HG02943 (cell line): ENCODE measurements around the gene OSBPL6.
"Not testable (repeated sequence)": the region's sequence is repeated elsewhere in the genome, so short reads cannot be mapped to it uniquely, and the experiment has no call there.

ENCODE experiments used
- ATAC-seq: cut with Tn5 transposase; IDR thresholded peaks from one replicate; pipeline ENCODE4 v1.9.1; 2021; ENCODE audit warnings: mild to moderate bottlenecking, low read depth, moderate library complexity; ENCODE audit not compliant: unreplicated experiment

OSBPL6 gene

GRCh38 chr2:178331474-178332432 is 137.4 kb downstream of the OSBPL6 start:
- ATAC-seq, result no peak

DNA sequence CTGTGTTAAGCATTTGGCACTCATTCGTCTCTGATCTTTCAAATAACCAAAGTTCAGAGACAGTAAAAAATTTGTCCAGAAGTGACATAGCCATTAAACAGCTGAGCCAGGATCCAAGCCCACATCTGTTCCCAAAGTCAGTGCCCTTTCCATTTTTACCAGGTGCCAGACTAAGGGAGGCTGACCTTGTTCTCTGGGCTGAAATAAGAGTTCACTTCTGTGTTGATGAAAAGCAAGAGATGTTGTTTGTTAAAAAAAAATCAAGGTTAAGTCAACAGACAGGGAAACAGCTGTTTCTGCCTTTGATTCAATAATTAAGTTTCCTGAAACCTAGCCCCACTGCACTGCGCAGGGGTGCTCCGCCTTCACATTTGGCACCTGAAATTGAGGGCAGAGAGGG is 139.5 kb downstream of the OSBPL6 start:
- ATAC-seq, result no peak

DNA sequence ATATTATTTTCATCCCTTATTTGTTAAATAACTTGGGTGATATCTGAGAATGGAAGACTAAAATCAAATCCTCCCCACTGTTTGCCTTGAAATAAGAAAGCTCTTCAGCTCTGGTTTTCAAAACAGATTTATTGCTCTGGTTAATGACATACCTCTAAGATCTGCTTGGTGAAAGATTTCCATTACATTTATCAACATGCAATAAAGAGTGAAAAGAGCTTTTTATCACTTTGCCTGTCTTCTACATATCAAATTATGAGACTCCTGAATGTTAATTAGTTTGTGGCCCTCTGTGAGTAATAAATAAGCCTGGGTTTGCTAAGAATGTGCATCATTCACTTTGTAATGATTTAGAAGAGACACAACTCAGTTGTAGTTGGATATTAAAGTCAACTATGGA is 140.9 kb downstream of the OSBPL6 start:
- no peak for ATAC-seq

- ATAC-seq, result no peak
Observed at GRCh38 chr2:178344121-178344520, 149.8 kb downstream of the OSBPL6 start.

DNA sequence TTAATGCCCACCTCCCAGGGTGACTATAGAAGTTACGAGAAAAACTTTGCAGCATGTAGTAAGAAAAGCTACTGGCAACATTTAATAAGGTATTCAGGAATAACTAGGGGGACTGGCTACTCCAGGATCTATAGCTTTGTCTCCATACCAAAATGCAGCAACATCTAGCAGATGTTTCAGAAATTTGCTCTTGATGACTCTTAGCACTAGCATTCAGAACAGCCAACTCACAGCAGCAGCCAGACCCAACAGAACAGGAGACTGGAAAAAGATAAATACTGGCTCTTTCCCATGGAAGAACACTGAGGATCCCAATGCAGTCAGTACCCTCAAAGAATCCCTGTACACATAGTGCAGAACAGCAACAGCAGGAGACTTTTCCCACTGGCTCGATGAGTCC is 151.6 kb downstream of the OSBPL6 start:
- no peak for ATAC-seq

DNA sequence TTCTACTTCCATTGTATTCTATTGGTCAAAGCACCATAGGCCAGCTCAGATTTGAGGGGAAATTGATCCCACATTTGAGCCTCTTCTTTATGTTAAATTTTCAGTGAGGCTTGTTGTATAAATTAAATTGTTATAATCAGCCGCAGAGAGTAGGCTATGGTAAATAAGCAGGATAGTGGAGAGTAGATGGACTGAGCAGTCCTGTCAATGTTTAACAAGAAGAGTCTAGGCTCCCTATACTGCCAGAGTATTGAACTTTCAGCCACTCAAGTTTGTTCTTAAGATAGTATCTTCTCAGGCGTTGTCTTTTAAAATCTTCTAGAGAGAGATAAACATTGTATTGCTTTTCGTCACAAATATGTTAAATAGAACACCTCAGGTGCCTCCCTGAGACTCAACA is 155.7 kb downstream of the OSBPL6 start:
- no peak for ATAC-seq

GRCh38 chr2:178357704-178358103 is 163.4 kb downstream of the OSBPL6 start:
- not testable (repeated sequence) for ATAC-seq

DNA sequence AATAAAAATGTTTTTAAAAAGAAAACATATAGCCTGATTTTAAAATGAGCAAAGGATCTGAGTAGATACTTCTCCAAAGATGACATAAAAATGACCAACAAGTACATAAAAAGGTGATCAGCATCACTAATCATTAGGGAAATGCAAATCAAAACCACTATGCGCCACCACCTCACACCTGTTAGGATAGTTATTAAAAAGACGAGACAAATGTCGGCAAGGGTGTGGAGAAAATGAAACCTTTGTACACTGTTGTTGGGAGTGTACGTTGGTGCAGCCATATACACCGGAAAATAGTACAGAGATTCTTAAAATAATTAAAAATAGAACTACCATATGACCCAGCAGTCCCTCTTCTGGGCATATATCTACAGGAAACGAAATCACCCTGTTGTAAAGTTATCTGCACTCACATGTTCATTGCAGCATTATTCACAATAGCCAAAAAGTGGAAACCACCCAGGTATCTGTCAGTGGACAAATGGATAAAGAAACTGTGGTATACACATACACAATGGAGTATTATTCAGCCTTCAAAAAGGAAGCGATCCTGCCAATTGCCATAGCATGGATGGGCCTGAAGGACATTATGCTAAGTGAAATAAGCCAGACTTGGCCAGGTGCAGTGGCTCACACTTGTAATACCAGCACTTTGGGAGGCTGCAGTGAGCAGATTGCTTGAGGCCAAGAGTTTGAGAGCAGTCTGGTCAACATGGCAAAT is 165.0 kb downstream of the OSBPL6 start:
- ATAC-seq, result no peak

DNA sequence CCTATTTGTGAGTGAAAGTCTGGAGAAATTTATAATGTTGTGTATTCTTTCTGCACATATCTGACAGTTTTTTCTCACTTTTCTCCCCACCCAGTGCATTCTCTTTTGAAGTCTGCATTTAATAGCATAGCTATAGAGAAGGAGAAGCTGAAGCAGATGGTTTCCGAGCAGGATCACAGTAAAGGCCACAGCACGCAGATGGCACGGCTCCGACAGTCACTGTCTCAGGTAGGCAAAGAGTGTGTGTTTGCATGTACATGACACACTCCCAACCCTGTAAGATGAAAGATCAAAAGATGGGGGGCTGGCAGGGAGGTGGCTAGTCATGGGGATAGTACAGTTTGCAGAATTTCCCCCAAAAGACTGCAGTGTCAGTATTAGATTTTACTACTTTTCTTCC is 167.3 kb downstream of the OSBPL6 start:
- ATAC-seq, result no peak

- ATAC-seq, result no peak
Observed at GRCh38 chr2:178363252-178363651, 168.9 kb downstream of the OSBPL6 start.

GRCh38 chr2:178365116-178365515 is 170.8 kb downstream of the OSBPL6 start:
- no peak for ATAC-seq

GRCh38 chr2:178366412-178366811 is 172.1 kb downstream of the OSBPL6 start:
- no peak for ATAC-seq

GRCh38 chr2:178367344-178367743 is 173.0 kb downstream of the OSBPL6 start:
- no peak for ATAC-seq

- ATAC-seq, result no peak
Observed at GRCh38 chr2:178374865-178375264, 180.6 kb downstream of the OSBPL6 start.

- no peak for ATAC-seq
Observed at GRCh38 chr2:178377046-178377445, 182.7 kb downstream of the OSBPL6 start.

DNA sequence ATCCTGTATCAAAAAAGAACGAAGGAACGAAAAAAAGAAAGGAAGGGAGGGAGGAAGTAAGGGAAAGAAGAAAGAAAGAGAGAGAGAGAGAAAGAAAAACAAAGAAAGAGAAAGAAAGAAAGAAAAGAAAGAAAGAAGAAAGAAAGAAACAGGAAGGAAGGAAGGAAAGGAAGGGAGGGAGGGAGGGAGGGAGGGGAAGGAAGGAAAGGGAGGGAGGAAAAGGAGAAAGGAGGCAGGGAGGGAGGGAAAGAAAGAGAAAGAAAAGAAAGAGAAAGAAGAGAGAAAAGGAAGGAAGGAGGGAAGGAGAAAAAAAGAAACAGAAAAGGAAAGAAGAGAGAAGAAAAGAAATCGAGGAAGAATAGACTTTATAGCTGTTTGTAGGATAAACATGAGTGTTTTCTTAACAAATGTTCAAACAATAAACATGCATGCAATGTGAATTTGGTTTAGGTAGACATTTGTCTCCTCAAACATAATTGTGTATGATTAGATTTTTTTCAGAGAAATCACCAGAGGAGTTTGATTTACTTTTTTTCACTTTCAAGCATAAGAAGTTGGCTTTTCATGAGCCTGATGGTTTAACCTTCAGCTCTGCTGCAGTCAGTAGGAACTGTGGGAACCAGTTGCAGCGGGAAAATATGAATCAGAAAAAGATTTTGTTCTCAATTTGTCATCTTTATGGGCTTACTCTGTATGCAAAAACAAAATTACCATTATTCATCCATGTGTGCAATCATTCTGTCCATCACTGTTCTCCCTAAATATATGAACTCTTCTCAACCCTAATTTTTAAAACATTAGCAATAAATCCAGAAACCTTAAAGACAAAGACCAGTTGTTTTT is 185.1 kb downstream of the OSBPL6 start:
- ATAC-seq, result no peak

DNA sequence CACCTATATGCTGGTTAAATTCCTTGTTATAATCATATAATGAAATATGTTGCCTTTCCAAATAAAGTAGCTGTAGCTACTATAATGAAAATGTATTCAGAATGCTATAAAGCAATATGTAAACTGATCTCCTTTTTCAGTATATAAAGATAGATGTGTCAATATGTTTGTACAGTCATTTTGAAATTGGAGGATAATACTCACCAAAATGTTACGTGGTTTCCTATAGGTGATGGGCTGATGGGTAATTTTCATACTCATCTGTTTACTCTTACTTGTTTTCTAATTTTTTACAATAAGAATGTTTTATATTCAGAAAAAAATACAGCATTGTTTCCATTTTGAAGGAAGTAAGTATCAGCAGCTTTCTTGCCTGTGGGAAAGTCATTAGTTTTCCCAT is 186.5 kb downstream of the OSBPL6 start:
- no peak for ATAC-seq

DNA sequence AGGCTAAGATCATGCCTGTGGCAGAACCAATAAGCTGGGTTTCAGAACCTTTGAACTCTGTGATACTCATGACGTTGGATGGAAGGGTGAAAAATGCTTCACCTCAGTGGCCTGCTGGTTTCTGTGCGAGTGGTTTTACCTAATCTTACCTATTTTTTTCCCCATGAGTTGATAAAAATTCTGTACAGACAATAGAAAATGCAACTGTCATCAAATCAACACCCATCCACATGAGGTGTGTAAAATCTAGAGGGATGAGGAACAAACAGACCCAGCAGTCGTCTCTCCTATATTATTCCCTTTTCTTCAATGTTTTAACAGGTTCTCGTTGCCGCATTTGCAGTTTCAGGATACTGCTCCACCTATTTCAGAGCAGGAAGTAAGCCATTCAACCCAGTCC is 189.4 kb downstream of the OSBPL6 start:
- no peak for ATAC-seq

GRCh38 chr2:178385595-178386148 is 191.4 kb downstream of the OSBPL6 start:
- ATAC-seq, result no peak

DNA sequence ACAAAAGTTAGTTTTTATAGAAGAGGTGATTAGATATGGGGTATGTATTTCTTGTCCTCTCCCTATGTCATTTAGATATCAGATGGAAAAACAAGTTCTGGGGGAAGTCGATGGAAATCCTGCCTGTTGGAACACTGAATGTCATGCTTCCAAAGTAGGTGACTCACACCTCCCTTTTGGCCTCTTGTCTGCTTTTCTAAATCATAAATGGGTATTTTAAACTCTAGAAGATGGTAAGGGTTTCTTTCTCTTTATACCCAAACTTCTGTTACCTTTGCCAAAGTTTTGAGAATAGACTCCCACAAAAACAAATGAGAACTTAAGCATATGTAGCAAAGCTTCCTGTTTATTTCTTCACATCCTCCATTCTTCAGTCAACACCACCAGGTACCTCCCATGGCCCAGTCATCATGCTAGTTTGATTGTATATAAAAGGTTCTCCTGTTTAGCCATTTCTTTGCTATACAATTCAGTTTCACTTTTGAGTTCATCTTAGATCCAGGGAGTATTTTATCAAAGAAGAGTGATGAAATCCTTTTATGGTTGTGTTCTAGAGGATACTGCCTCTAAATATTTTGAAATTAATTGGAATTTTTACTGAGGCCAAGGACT is 192.8 kb downstream of the OSBPL6 start:
- ATAC-seq, result no peak
